Dermis microvascular lymphatic vessel endothelial cell (primary cell): ENCODE data around the gene COBLL1. TPM values are rescaled to one million over a fixed set of nuclear protein-coding genes. Genes with fewer than 3 reads are reported as not detected.

ENCODE experiments used
- DNase-seq, 2 donors: peaks; one replicate each; pipeline versions ENCODE4 v3.0.0 to v3.0.0-alpha.2; 2010; ENCODE audit warnings: low read depth in 2 of 2
- total RNA-seq: library from RNA; depleted of rRNA; stranded (reverse); fragments of >200 nt; gene quantifications from 2 replicates; pipeline ENCODE4 v1.2.1, GENCODE V29; 2014

Gene COBLL1
- total RNA-seq, 1 donor from 2014 or later, result 2.2 TPM

DNA sequence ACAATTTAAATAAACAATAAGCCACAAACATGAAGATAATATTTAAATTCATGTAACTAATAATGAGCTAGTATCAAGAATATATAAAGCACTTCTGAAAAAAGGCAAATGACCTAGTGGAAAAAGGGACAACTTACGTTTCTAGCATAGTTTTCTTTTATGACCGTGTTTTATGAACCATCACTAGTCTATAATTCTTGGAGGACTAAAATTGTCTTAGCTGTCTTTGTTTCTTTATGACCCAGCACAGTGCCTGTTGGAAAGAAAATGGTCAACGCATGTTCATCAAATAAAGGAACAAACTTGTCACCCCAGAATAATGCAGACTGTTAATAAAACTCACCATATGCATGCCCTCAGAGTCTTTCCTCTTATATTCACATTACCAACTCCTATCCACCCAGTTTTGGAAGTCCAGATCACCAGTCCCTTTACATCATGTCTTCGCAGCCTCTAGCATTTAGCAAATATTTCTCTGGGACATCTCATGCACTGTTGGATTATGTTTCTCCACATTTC lies 162.9 kb downstream of the COBLL1 start:
- no peak for DNase-seq

DNA sequence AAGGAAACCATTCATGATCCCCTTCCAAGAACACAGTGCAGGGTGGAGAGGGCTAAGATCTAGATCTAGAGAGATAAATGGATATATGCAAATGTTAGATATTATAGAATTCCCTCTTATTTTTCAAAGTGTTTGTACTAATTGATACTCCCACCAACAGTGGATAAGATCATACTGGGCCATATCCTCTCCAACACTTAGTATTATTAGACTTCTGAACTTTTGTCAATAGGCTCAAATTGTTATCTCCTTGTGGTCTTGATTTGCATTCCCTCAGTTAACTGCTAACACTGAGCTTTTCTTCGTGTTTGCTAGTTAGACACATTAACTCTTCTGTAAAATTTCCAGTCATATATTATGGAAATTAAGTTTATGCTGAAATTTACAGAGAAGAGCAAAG lies 163.9 kb downstream of the COBLL1 start:
- DNase-seq, result no peak

DNA sequence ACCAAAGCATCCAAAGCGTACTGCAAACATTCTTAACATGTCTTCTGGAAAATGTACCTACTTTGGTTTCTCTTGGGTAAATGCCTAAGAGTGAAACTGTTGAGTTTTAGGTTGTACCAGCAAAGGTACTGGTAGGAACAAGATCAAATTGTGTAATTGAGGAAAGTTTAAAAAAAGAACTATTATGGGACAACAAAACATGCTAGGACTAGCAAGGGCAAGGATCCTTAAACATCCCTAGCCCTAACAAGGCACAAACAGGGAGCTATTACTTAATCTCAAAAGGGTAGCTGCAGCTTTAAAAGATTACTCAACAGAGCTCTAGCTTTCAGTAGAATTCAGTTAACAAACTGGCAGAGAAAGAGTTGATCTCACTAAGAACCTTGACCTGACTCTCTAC lies 164.4 kb downstream of the COBLL1 start:
- DNase-seq, result no peak

DNA sequence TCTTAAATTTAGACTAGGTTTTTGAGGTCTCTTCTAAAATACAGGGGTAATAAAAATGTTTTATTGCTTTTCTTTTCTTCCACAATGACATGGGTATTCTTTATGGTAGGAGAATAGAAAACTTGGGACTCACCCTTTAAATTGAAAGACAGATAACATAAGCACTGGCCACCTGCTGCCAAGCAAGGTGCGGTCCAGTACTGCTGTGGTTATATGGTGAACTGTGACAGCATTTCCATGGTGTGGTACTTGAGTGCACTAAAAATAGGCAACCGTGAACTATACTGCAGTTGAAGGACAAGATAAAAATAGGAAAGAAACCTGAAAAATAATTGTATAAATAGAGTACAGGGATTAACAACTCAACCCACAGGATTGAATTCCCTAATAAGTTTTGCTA lies 165.9 kb downstream of the COBLL1 start:
- no peak for DNase-seq

DNA sequence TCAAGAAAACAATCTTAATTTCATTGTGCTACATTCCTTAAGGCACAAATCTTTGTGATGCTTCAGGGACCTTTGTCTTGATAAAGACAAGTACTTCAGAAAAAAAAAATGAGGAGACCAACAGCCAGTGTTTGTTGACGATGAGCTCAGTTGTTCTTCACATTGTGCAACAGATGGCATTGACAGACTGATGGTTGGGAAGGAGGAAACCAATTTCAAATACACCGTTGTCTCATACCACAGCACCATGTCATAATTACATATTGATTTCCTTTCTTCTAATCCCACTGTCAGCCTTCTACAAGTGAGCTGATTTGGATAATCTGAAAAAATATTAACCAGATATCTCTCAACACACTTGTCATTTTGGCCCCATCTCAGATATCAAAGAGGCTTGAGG lies 166.6 kb downstream of the COBLL1 start:
- no peak for DNase-seq

DNA sequence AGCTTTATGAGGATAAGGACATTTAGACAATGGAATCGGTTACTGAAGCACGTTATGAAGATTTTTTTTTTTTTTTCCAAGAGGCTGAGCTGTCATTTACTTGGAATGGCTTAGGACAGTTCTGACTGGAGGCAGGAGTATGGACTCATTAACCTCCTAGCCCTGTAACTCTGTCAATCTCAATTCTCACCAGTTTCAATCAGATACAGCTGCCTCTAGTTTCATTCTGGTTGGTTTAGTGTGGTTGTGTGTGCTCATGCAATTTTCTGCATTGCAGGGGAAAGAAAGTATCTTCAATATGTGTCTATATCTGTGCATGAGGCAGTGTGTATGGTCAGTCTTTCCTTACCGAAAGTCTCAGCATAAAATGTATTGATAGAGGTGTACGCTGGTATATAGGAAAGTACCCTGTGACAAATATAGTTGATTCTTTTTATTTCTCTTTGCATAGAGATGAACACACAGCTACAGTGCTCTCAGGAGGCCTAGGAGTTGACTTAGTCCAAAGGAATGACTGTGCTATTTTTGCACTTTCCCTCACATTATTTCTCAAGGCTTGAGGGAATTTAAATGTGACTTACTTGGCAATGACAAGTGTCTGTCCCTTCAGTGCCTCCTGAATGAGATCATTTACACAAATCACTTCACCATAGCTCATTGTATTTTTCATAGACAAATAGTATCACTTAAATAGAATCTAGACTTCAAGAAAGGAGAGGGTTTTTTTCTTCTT lies 169.8 kb downstream of the COBLL1 start:
- no peak for DNase-seq

DNA sequence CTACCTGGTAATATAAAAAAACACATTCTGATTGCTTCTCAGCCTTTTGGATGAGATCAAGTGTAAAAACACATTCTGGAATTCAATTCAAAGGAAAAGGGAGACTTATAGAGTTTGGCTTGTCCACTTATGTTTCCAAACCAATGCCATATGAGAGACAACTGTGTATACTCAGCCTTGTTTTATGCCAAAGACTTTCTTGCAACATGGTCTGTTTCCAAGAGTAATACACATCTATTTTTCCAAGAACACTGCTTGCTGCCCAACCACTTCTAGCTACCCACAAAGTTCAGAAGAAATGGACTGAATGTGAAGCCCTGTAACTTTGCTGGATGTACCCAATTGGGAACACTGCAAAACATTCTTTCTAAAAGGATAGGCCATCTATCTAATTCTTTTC lies 172.3 kb downstream of the COBLL1 start:
- no peak for DNase-seq

DNA sequence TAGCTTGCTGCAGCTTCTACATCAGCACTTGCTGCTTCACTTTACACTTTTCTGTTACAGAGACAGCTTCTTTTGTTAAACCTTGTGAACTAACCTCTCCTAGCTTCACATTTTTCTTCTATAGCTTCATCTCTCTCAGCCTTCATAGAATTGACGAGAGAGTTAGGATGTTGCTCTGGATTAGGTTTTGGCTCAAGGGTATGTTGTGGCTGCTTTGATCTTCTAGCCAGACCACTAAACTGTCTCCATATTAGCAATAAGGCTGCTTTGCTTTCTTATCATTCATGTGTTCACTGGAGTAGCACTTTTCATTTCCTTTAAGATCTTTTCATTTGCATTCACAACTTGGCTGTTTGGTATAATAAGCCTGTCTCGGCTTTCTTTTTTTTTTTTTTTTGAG lies 174.1 kb downstream of the COBLL1 start:
- DNase-seq, result no peak

DNA sequence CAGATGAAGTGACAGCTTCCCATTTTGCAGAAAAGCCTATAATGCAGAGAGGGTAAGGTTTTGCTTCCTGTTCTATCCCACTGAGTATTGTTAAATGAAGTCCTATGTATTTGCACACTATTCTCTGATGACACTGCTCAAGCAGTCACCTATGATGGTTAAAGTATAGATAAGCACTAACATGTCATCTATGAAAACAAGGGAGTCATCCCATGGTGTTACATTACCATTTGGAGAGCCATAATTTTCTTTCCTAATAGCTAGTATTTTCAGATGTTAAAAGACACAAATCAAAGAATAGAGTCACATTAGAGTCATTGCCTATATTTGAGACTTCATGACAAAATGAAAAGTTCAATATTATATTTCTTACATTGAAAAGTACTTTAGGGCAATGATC lies 177.6 kb downstream of the COBLL1 start:
- no peak for DNase-seq

DNA sequence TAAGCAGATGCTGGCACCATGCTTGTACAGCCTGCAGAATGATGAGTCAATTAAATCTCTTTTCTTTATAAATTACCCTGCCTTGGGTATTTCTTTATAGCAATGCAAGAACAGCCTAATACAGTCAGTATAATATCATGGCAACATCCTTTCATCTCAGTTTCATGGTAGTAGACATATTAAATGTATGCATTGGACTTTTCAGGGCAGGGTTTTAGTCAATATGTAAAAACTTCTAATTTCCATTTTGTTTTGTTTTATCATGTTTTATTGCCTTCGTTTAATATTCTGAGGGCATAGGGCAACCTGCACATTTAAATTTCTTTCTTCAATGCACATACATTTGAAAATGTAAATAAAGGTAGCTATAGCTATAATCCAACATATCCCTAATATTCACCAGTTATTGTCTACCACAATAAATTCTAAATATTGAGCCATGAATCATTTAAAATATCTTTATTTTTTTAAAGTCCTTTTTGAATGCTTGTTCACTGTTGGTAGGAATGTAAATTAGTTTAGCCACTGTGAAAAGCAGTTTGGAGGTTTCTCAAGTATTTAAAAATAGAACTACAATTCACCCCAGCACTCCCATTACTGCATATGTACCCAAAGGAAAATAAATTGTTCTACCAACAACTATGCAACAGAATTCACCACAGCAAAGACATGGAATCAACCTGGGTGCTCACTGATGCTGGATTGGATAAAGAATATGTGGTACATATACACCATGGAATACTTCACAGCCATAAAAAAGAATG lies 178.6 kb downstream of the COBLL1 start:
- DNase-seq, result no peak

DNA sequence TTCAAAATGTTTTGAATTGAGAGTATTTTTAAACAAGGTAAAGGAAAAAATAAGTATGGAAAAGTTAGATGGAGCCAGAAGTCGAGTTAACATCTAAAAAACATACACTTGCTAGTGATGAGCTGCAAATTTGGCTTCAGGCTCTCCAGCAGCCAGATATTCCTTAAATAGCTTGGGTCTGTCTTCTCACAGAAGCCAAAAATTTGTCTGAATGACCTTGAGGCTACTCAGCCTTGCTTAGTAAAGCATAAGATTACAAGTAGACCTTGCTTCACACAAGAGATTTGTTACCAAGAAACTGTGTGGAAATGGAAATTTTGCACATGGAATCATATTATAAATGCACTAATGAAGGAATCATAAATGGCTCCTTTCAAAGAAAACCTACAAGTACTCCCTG lies 179.6 kb downstream of the COBLL1 start:
- no peak for DNase-seq

DNA sequence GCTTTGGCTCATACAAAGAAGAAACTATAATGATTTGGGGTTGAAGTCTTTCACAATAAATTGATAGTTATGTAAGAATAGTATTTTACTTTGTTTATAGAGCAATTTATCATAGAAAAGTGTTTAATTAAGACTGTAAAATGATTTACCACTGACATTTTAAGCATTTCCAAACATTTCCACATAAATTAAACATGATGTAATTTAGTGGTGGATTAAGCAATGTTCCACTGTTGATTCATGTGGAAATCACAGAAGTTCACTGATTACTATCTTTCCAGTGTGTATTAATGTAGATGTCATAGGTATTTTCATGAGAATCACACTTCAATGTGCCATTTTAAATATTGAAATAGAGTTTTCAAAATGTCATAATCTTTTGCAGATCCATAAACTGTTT lies 180.3 kb downstream of the COBLL1 start:
- no peak for DNase-seq

DNA sequence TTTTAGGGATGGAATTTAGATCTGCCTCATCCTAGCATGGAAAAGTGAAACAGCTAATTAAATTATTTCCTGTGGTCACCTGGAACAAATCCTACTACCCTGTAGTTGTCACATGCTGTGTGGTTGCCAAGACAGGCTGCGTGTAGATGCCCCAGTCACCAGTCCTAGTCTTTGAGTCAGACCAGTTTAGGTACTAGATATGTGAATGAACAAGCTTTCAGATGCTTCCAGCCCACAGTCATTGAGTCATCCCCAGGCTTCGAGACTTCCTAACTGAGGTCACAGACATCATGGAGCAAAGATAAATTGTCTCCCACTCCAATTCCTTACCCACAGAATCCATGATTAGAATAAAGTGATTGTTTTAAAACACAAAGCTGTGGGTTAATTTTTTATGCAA lies 184.5 kb downstream of the COBLL1 start:
- peak in 1 of 2 donors; percentile 17 for DNase-seq

DNA sequence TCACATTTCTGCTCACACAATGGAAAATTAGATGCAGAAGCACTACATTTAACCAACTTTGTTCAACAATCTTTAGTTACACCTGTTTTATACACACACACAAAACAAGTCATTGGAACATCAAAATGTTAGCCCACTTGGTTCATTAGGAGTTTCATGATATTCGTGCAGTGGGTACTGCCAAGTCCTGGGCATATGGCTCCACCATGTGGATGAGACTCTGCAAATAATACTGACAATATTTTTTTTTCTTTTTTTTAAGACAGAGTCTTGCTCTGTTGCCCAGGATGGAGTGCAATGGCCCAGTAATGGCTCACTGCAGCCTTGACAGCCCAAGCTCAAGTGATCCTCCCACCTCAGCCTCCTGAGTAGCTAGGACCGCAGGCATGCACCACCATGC lies 185.9 kb downstream of the COBLL1 start:
- peak in 1 of 2 donors; percentile 50 for DNase-seq

DNA sequence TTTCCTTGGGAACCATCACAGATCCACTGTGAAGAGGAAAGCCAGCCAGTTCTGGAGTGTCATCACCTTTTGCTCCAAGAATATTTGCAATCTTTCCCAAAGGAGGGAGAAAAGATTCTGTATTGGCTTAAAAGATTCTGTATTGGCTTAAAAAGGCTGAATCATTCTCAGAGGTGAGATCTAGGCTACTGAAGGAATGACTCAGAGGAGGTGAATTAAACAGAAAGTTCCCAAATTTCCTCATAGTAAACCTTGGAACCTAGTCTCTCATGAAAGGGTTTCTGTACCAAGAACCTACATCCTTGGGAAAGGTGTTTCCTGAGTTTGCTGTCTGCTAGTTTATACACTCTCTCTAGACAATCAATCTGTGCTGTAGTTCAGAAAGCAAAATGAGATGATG lies 186.3 kb downstream of the COBLL1 start:
- no peak for DNase-seq

DNA sequence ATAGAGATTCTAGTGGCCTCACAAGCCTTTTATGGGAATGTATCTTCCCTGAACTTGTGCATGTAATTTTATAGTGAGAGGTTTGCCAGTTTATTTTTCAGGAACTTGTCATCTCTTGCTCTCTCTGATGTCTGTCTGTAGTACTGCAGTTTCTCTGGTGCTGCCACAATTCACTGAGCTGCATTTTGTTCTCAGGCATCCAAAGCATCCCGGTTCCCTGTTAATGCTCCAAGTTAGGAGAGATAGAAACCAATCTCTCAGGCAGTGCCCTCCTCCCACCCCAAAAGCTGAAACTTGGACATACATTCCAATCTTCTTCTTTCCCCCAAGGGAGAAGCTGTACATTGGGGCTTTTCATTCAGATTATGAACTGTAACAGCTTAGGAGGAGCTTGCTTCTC lies 190.3 kb downstream of the COBLL1 start:
- DNase-seq, result no peak

DNA sequence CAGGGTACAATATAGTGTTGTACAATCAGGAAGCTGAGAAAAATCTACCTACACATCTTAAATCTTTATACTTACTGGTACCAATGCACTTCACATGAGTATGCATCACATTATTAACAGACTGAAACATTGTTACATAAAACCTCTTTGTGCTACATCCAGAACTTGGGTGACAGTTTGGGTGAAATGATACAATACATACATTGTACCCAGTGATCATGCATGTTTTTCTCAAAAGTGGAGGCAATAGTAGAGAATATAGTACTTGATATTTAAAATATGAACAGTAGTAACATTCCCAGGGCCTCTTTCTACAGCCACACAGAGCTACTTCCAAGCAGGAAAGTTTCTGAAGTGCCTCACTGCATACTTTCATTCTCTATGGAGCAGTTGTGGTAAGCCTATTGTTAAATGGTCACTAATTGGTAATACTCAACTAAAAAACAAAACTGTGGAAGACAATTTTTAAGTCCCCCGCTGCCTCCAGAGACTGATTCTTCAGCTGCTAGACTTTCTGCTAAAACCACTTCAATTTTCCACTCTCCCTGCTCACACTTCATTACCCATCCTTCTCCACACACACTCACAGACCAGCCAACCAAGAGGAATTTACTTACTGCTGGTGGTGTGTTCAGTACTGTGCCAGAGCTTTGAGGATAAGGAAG lies 197.5 kb downstream of the COBLL1 start:
- no peak for DNase-seq

DNA sequence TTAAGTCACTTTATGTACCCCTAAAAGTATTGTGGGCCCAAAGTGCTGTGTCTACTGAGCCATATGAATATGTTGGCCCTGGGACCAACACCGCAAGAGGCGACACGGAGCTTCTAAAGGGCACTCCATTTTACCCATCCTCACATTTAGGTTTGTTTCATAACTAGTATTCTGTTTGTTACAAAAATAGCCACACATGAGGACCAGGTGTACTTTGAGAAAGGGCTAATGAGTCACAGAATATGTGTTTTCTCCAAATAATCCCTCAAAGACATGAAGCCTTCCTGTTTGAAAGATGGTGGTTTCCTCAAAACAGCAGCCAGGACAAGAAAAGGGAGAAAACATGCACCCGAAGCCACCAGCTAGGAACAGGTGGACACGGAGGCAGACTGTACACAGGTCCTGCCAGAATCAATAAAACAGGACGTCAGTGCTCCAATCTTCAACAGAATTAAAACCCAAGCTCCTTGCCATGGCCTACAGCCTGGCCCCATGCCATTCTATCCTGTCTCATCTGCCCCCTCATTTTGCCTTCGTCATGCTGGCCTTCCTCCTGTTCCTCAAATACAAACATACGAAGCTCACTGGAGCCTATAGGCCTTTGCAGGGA lies 198.6 kb downstream of the COBLL1 start:
- DNase-seq, result no peak

DNA sequence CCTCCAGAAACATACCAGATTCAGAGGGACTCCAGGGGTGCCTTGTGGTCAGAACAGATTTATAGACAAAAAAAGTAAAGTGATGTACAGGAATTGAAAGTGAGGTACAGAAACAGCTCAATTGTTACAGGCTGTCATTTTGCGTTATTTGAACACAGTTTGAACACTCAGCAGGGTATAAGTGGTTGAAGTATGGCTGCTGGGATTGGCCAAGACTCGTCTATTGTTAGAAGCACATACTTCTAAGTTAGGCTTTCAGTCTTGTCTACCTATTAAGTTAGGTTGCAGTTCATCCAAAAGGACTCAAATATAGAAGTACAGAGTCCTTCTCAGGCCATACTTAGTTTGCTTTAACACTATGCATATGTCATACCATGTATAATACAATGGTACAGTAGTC lies 199.4 kb downstream of the COBLL1 start:
- DNase-seq, result no peak
